Fibroblast of villous mesenchyme (primary cell): Measurements from ENCODE around the gene MAMLD1. TPM values are rescaled to one million over a fixed set of nuclear protein-coding genes. Genes with fewer than 3 reads are reported as not detected.

Experiments used
- DNase-seq: peaks from one replicate; pipeline ENCODE4 v3.0.0-alpha.2; 2010; ENCODE audit warnings: low read depth
- H3K4me3 ChIP-seq: 2 replicates; pipeline ENCODE4 v1.5.1; 2011; ENCODE audit warnings: low read depth, mild to moderate bottlenecking, low read length
- total RNA-seq: library from RNA; depleted of rRNA; stranded (reverse); fragments of >200 nt; gene quantifications from 2 replicates; pipeline ENCODE4 v1.2.3, GENCODE V29; 2012
- TF ChIP-seq, protein P1 (sequence below): IDR thresholded peaks from 2 replicates; pipeline ENCODE4 v1.5.1; 2012; ENCODE audit warnings: low read depth, mild to moderate bottlenecking, low read length; ENCODE audit not compliant: insufficient read depth

The MAMLD1 gene
- total RNA-seq, 1 donor: 0.86 TPM

GRCh38 chrX:150502979-150503897, 140.1 kb downstream of the MAMLD1 start:
- H3K4me3 ChIP-seq: no peak overlapping the region
- TF ChIP-seq, protein P1, sequence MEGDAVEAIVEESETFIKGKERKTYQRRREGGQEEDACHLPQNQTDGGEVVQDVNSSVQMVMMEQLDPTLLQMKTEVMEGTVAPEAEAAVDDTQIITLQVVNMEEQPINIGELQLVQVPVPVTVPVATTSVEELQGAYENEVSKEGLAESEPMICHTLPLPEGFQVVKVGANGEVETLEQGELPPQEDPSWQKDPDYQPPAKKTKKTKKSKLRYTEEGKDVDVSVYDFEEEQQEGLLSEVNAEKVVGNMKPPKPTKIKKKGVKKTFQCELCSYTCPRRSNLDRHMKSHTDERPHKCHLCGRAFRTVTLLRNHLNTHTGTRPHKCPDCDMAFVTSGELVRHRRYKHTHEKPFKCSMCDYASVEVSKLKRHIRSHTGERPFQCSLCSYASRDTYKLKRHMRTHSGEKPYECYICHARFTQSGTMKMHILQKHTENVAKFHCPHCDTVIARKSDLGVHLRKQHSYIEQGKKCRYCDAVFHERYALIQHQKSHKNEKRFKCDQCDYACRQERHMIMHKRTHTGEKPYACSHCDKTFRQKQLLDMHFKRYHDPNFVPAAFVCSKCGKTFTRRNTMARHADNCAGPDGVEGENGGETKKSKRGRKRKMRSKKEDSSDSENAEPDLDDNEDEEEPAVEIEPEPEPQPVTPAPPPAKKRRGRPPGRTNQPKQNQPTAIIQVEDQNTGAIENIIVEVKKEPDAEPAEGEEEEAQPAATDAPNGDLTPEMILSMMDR: no peak
- no peak for DNase-seq

GRCh38 chrX:150503898-150504219, 140.7 kb downstream of the MAMLD1 start:
- H3K4me3 ChIP-seq: no peak overlapping the region
- no peak for DNase-seq
- TF ChIP-seq, protein P1: no peak

GRCh38 chrX:150504397-150505182, 141.5 kb downstream of the MAMLD1 start:
- no peak overlapping the region for H3K4me3 ChIP-seq
- no peak for DNase-seq
- TF ChIP-seq, protein P1: no peak

- TF ChIP-seq, protein P1: no peak
- no peak for DNase-seq
- no peak overlapping the region for H3K4me3 ChIP-seq
These were observed 142.9 kb downstream of the MAMLD1 start for GRCh38 chrX:150506020-150506419.

DNA sequence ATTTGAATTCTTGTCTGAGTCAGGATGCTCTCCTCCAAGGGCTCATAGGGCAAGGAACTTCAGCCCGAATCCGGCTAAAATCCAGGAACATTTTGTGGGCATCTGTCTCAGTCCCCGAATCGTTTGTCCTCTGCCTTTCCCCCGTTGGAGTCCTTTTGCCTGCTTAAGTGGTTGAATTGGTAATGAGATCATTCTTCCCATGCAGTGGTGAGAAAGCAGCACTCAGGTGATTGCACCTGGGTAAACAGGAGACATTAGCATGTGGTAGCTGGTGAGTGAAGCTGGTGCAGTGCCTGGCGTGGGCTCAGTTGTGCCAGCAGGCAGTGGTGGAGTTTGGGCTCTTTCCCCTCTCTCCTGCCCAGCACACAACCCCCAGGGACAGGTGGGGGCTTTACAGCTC, 143.4 kb downstream of the MAMLD1 start:
- no peak overlapping the region for H3K4me3 ChIP-seq
- TF ChIP-seq, protein P1: no peak
- DNase-seq: no peak

DNA sequence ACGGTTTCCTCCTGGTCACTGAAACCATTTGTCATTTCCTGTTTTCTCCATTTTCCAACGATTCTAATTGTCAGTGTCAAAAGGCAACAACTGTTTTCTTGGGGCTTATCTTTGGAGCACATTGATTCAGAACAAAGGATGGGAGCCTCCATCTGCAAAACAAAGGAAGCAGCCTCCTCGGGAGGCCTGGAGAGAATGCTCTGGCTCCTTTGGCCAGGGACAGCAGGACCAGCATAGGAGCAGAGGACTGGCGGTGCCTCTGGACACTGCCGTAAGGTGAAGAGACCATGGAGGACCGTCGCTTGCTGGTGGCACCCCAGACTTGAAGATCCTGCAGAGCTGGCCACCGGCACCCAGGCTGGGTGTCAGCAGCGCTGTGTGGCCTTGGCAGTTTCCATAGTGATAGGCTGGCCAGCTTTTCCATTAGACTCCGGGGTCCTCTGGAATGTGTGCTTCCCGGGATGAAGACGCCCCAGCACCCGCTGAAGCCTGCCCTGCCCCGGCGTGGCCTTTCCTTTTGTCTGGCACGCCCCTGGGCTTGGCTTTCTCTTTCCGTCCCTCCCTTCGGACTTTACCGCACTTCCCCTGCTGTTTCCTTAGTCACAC, 144.2 kb downstream of the MAMLD1 start:
- no peak for DNase-seq
- no peak overlapping the region for H3K4me3 ChIP-seq
- TF ChIP-seq, protein P1: no peak
